HG03196 (cell line): ENCODE measurements around the gene SLC25A10.
"Not testable (repeated sequence)": the region's sequence is repeated elsewhere in the genome, so short reads cannot be mapped to it uniquely, and the experiment has no call there.

Source experiments
- ATAC-seq: cut with Tn5 transposase; IDR thresholded peaks from one replicate; pipeline ENCODE4 v1.9.1; 2021; ENCODE audit not compliant: unreplicated experiment

SLC25A10 gene

GRCh38 chr17:81711814-81712467, at the start of gene SLC25A10:
SLC25A10 (plus strand) TSS chr17:81712284; CDS start chr17:81712427, 143 bp downstream.
- ATAC-seq: peak; percentile 45

DNA sequence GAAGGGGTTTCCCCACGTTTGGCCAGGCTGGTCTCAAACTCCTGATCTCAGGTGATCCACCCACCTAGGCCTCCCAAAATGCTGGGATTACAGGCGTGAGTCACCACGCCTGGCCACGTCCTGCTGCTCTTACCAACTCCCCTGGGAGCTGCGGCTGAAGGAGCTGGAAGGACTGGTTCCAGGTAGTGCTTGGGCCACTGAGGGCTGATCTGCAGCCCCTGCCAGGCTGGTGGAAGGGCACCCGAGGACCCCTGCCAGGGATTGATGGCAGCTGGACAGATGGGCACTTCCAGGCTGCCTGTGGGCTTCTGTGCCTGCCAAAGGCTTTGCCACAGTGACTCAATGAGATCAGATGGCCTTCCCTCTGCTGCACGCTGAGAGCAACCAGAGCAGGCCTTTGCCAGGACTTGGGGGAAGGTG, 48.0 kb upstream of the SLC25A10 start:
- no peak for ATAC-seq

GRCh38 chr17:81665205-81666091, 46.6 kb upstream of the SLC25A10 start:
- peak; percentile 10 for ATAC-seq

- no peak for ATAC-seq
Observed at GRCh38 chr17:81666092-81666341, 46.1 kb upstream of the SLC25A10 start.

DNA sequence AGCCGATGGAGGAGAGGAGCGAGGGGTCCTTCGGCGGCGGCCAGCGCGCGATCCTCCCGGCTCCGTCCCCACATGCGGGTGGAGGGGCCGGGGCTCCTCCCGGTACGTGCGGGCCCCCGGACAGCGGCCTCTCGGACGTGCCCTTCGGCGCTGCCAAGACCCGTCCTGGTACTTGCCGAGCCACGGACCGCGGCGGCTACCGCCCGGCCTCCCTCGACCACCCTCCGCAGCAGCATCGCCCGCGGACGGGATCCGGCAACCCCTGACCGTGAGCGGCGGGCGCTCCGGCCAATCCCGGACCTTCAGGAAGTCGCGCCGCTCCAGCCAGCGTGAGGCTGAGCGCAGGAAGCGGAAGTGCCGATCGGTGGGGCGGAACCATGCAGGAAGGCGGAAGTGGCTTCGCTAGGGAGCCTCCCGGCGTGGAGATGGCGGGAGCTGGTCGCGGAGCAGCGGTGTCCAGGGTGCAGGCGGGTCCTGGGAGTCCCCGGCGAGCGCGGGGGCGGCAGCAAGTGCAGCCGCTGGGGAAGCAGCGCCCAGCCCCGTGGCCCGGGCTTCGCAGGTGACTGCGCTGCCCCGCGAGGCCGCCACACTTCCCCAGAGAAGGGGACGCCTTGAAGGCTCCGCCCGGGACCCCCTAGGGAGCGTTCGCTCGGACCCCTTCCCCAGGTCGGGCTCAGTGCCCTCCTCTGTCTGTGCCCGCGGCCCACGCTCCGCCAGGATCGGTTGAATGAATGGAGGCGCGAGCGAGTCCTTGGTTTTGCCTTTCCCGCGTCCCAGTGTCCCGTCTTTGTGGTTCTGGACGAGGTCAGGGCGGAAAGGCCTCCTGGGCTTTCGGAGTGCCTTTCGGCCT, 45.5 kb upstream of the SLC25A10 start, which contains the start of the genes CCDC137 and OXLD1:
CCDC137 (plus strand) TSS at position 396 of the 850 bp plus-strand sequence; CDS start at position 426, 30 bp downstream.
OXLD1 (minus strand) TSS at position 264 of the 850 bp plus-strand sequence; CDS start at position 236, 28 bp downstream.
- ATAC-seq: peak; percentile 78

GRCh38 chr17:81667754-81668153, 44.3 kb upstream of the SLC25A10 start:
- no peak for ATAC-seq

GRCh38 chr17:81672504-81672903, 39.6 kb upstream of the SLC25A10 start:
- no peak for ATAC-seq

- ATAC-seq: no peak
Observed at GRCh38 chr17:81672954-81673353, 39.1 kb upstream of the SLC25A10 start.

DNA sequence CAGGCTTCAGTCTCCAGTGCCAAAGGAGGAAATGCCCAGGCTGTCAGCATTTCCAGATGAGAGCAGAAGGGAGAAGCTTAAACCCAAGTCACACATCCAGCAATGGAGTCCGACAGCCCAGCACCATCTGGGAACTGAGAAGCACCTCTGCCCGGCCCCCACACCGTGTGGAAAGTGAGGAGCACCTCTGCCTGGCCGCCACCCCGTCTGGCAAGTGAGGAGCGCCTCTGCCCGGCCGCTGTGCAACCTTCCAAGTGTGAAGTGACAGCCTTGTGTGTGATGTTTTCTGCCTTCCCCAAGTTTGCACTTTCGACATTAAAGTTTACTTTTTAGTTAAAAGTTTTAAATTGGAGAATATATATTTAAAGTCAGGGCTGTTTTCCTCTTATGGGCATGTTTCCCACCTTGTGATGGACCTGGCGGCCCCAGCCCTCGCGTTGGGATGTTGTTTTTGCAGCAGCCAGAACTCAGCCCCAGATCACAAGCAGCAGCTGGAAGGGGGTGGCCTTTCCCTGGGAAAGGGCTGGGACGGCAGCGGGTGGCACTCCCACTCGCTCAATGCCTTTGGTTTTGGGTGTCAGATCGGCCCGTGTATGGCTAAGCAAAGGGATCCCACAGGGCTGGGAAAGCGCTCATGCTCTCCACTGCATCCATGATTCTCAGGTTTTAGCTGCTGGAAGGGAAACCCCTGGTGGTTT, 38.4 kb upstream of the SLC25A10 start:
- ATAC-seq: no peak

- ATAC-seq: not testable (repeated sequence)
Observed at GRCh38 chr17:81675515-81676221, 36.4 kb upstream of the SLC25A10 start.

GRCh38 chr17:81676906-81677305, 35.2 kb upstream of the SLC25A10 start:
- ATAC-seq: no peak

GRCh38 chr17:81680150-81680549, 31.9 kb upstream of the SLC25A10 start:
- no peak for ATAC-seq

DNA sequence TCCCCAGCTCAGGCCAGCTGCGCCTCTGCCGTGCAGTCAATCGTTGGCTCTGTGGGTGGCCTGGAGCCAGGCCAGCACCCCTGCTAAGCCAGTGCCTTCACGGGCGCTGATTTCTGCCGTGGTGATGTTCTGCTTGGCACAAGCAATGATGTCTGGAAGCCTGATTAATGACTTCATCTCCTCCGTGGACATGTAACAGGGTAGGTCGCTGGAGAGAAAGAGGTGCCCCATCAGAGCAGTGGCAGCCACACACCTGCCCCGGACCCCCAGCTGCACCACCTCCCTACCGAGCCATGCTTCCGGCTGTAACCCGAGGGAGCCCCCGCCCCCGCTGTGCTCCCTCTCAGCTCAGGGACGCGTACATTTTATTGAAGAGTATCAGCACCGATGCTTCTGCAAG, 30.4 kb upstream of the SLC25A10 start:
- no peak for ATAC-seq

DNA sequence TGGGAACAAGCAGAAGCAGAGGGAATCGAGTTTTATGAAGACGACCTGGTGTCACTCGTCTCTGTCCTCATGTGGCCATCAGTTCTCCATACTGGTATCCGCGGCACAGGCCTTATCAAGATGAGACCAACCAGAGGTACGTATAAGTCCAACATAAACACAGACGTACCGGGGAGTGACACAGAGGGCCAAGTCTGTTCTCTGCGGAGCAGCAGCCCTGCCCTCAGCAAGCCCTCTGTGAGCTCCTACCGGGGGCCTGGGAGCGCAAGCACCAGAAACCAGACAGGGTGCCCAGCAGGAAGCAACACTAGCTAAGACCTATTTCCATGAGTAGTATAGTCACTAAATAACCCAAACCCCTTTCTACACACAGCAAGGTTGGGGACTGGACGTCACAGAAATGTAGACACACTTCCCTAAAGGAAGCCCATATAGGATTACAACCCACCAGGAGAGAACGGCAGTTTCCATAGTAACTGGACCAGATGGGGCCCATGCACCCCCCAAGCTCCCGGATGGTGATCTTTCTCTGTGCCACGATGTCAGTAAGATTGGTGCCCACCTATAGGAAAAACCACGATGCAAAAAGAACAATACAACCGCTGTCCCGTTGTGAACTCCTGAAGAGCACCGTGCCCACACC, 29.4 kb upstream of the SLC25A10 start:
- no peak for ATAC-seq

- peak; percentile 3 for ATAC-seq
Observed at GRCh38 chr17:81683208-81683583, 28.9 kb upstream of the SLC25A10 start.

- peak; percentile 88 for ATAC-seq
Observed at GRCh38 chr17:81683584-81684441, 28.3 kb upstream of the SLC25A10 start, which contains the start of the genes ARL16 and HGS. ARL16 (minus strand) TSS chr17:81683797; CDS start chr17:81683753, 44 bp downstream. HGS (plus strand) TSS chr17:81684011; CDS start chr17:81684067, 56 bp downstream.

- no peak for ATAC-seq
Observed at GRCh38 chr17:81684442-81684911, 27.6 kb upstream of the SLC25A10 start.

DNA sequence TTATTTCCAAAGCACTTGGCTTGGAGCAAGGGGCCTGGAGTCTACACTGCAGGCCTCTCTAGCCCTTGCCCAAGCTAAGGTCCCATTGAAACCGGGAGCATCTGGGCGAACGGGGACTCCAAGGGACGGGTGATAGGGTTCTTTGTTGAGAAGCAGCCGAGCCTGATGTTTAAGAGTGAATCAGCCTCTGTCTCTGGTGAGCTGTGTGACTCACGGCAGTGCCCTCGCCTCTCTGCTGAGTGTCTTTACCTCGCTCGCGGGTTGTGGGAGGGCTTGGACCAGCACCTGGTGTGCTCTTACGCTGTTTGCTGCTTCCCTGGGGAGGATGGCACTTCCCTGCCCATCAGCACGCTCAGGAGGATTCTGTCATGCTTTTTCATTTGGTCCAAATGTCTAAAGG, 27.0 kb upstream of the SLC25A10 start:
- ATAC-seq: no peak
